Stimulated activated CD4-positive, alpha-beta T cell treated with anti-CD3 and anti-CD28 coated beads, Interleukin-15, amount 100 ng/mL, for 24 hours (primary cell): ENCODE results near the gene NCAM1.

ENCODE experiments used
- DNase-seq: peaks from one replicate; pipeline ENCODE4 v3.0.0-alpha.2; 2020

NCAM1 gene

GRCh38 chr11:113174882-113175281, 213.7 kb downstream of the NCAM1 start:
- DNase-seq, result no peak

DNA sequence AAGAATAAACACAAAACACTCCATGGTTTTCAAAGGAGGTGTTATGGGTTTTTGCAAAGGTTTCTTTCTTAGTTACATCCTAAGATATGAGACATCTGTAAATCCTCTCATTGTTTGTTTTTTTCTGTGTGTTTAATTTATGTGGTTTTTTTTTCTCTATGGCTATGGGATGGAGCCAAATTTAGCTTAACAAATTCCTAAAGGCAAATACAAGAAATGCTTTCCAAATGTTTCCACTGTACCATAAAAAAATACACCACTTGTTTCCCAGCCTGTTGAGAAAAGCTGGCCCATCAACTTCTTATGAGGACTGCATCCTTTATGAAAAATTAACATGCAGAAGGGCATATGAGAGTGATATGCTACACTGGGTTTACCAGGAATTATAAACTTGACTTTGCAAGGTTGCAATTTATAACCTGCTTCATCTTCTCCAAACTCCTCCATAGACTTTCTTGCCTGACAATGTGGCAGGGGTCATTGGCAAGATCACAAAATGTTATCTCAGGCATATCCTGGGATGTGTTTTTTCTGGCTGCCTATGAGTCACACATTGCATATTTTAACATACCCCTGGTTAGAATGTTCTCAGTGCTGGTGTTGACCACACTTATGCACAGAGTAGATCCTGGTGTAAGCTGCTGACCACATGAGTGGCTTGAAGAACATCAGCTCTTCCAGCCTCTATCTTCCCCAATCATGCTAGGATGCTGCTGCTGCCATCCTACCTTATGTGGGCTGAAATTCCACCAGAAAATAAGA, 215.6 kb downstream of the NCAM1 start:
- no peak for DNase-seq

GRCh38 chr11:113177671-113178070, 216.5 kb downstream of the NCAM1 start:
- DNase-seq, result no peak

- no peak for DNase-seq
These were observed 217.3 kb downstream of the NCAM1 start for GRCh38 chr11:113178381-113179070.

DNA sequence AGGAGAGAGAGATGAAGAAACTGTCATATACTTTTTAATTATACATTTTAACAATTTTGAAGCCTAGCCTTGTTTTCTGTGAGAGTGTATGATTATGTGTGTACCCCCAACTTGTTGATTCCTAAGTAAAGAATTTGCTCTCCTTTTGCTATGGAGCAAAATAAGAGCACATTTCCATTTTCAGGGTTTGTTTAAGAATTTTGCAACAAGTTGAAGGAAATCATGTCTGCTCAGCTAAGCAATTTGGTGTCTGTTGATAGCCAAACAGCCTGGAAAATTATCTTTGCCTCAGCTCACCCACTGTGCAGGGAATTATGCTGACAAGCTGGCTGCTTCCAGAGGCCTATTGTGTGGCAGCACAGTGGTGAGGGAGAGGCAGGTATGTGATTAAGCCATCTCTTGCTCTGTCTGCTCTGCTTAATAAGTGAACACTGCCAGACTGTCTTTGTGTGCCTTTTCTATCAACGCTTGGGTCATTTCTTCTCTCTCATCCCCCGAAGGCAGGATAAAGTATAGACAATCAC, 218.0 kb downstream of the NCAM1 start:
- DNase-seq, result no peak

- no peak for DNase-seq
These were observed 219.9 kb downstream of the NCAM1 start for GRCh38 chr11:113181094-113181493.

DNA sequence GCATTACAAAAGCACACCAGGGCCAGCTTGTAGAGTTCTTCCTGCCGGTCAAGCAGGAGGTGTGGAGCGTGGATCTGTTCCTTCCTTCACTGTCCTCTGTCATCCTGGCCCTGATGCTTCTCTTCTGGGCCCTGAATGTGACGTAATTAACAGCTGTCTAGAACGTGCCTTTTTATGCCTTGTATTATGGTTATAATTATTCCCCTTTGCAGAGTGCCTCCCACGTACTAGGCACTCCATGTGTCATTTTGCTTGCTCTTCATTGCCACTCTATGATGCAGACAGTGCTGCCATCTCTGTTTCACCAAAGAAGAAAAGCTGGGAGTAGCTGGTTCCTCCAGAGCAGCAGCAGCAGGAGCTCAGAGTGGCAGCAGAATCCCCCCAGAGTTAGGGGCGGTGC, 221.1 kb downstream of the NCAM1 start:
- DNase-seq, result no peak

- no peak for DNase-seq
These were observed 223.3 kb downstream of the NCAM1 start for GRCh38 chr11:113184498-113184897.

DNA sequence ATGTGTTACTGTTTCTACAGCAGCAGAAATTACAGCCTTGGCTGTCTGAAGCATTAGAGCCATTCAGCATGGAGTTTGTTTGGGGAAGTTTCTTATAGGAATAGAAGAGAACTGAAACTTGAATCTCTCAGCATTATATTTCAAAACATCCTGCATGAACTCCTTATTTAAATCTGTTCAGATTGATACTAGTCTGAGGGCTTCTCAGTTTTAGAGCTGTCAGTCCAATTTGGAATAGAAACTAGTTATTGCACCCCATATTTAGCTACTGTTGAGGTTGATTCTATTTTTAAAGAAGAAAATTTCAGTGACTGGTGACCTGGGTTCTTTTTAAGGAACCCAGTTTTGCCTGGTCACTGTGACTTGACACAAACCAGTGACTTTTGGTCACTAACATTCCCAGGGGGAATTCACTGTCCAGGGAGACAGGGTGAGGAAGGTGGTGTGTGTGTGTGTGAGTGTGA, 227.2 kb downstream of the NCAM1 start:
- no peak for DNase-seq

- no peak for DNase-seq
These were observed 228.9 kb downstream of the NCAM1 start for GRCh38 chr11:113189909-113190667.

- no peak for DNase-seq
These were observed 231.1 kb downstream of the NCAM1 start for GRCh38 chr11:113192121-113192925.

DNA sequence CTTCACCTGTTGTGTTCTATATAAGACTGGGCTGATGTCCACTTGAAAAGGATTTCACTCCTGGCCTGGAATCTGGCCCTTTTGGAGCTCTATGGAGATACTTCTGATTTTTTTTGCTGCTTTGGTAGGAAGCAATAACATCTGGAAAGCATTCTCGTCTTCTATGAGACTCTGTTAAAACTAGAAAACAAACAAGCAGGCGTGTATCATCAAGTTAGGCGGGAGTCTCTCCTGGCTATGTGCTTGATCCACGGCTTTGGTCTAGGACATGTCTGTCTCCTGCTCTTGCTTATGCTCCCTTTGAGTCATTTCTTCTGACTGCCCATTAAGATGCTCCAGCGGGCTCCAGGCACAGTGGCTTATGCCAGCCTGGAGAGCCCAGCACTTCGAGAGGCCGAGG, 231.8 kb downstream of the NCAM1 start:
- DNase-seq, result no peak

GRCh38 chr11:113193946-113194345, 232.7 kb downstream of the NCAM1 start:
- no peak for DNase-seq

- DNase-seq, result no peak
These were observed 234.5 kb downstream of the NCAM1 start for GRCh38 chr11:113195728-113196127.

DNA sequence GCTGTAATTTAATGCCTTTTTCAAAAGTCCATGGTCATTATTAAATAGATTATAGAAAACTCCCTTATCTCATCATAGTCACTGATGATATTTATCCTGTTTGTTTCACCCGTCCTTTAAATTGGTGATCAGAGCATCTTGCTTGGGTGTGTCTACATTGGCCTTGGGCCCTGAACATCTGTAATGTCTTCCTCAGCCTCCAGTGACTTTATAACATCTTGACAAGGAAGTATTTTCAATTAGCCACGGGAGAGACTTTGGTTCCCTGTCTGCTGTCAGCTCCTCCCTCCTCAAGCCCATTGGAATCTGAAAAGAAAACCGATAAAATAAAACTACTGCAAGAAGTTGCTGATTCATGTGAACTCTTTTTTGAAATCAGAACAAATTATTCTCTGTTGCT, 236.2 kb downstream of the NCAM1 start:
- DNase-seq, result no peak

DNA sequence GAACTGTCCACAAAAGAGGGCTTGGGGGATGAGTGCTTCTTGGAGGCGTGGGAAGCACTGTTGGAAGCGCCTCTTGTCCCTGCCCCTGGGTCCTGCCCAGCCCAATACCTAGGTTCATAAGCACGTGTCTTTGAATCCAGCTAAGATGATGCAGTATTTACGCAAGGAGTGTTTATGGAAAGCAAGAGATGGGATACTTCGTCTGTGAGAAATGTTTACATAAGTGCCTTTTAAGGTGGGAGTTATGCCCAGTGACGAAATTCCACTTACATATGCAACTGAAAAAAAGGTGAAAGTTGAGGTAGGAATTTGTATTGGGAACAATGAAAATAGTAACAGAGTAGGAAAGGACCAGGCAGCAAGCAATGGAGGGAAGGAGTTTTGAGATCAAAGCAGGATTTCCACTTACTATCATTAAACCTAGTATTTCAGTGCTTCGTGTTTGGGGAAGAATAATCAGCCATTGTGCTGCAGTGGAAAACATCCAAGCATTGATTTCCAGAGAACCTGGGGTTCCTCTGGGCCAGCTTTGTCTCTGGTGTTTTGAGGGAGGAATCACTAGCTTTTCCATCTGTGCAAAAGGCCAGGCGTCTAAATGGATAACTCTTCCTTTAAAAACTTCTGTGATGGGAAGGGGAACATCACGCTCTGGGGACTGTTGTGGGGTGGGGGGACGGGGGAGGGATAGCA, 237.9 kb downstream of the NCAM1 start:
- no peak for DNase-seq

- DNase-seq, result no peak
These were observed 238.6 kb downstream of the NCAM1 start for GRCh38 chr11:113199866-113200265.

DNA sequence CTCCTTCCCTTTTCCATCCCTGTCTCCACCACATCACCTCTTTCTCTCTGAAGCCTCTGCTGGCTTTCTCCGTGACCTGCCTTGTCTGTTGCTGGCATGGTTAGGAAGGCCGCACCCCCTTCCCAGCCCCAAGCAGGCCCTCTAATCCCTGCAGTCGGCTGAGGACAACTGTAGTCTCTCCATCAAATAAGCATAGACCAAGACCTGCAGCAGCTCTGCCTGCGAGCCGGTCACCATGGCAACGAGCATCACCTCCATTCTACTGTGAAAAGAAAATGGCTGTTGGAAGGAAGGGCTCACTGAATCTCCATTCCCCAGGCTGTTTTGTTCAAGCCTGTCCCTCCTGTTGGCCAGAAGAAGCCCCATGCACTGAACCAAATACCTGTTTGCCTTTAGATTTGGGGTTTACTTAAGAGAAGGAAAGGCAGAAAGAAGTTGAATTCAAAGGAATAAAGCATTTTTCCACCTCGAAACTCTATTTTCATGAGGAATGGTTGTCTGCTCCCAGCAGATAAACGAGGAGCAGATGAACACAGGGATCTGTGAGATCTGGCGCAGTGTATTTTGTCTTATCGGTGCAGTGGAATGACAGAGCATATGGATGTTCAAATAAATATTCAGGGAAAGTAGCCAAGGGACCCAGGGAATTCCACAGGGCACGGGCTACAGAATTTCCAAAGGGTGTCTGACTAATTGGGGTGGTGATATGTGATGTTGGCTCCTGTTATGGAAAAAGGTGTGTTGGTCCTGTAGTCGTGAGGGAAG, 240.0 kb downstream of the NCAM1 start:
- DNase-seq, result no peak

- no peak for DNase-seq
These were observed 241.2 kb downstream of the NCAM1 start for GRCh38 chr11:113202431-113202830.

GRCh38 chr11:113203141-113203753, 242.0 kb downstream of the NCAM1 start:
- no peak for DNase-seq

GRCh38 chr11:113204280-113204679, 243.1 kb downstream of the NCAM1 start:
- no peak for DNase-seq
